Measurements from ENCODE around the gene PIP5K1B.

DNA sequence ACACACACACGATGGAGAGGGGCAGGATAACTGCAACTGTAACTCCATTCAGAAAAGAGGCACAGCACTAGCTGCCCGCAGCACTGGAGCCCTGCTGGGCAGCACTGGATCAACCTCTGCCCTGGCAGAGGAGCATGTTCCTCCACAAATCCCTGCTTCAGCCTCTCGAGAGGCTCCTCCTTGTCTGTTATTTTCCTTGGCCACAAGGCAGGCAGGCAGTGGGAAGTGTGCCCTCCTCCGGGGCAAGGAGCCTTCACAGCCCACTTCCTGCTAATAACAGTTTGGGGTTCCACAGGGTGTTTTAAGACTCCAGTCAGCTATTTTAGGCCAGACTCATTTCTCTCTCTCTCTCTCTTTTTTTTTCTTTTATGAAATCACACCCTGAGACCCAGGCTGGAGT lies 342.3 kb downstream of the PIP5K1B start:
- TF ChIP-seq, protein P1, sequence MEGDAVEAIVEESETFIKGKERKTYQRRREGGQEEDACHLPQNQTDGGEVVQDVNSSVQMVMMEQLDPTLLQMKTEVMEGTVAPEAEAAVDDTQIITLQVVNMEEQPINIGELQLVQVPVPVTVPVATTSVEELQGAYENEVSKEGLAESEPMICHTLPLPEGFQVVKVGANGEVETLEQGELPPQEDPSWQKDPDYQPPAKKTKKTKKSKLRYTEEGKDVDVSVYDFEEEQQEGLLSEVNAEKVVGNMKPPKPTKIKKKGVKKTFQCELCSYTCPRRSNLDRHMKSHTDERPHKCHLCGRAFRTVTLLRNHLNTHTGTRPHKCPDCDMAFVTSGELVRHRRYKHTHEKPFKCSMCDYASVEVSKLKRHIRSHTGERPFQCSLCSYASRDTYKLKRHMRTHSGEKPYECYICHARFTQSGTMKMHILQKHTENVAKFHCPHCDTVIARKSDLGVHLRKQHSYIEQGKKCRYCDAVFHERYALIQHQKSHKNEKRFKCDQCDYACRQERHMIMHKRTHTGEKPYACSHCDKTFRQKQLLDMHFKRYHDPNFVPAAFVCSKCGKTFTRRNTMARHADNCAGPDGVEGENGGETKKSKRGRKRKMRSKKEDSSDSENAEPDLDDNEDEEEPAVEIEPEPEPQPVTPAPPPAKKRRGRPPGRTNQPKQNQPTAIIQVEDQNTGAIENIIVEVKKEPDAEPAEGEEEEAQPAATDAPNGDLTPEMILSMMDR (conservative IDR thresholded peaks at IDR 0.05 in 1 of 2, IDR thresholded peaks at IDR 0.05 in 1 of 2; ENCODE audit: extremely low read depth in 1 of 2, insufficient read depth in 1 of 2, low read depth in 1 of 2, low read length in 2 of 2), result no peak
- TF ChIP-seq EZH2 (IDR thresholded peaks at IDR 0.05; ENCODE audit: borderline replicate concordance, low read length), result no peak

All from mammary epithelial cell (primary cell).